GM19240 (cell line): ENCODE measurements around the gene POFUT2.
A peak's percentile ranks its signal among the peaks of the same experiment; 100 is the strongest.

Experiments used
- DNase-seq: peaks from one replicate; pipeline ENCODE4 v3.0.0; 2011; ENCODE audit warnings: low spot score; ENCODE audit not compliant: insufficient read length

The POFUT2 gene

GRCh38 chr21:45287438-45288391, at the start of gene POFUT2:
Gene POFUT2, minus strand, starts transcription at chr21:45287895. Its CDS starts 24 bp downstream, at chr21:45287871.
- peak; percentile 98 for DNase-seq

GRCh38 chr21:45336870-45337269, 49.2 kb upstream of the POFUT2 start:
- no peak for DNase-seq

GRCh38 chr21:45336535-45336810, 48.8 kb upstream of the POFUT2 start:
- no peak for DNase-seq

GRCh38 chr21:45335761-45336534, 48.3 kb upstream of the POFUT2 start:
- no peak for DNase-seq

GRCh38 chr21:45335151-45335760, 47.6 kb upstream of the POFUT2 start:
- no peak for DNase-seq

GRCh38 chr21:45334591-45335081, 46.9 kb upstream of the POFUT2 start:
- no peak for DNase-seq

- DNase-seq, result no peak
Observed at GRCh38 chr21:45334134-45334533, 46.4 kb upstream of the POFUT2 start.

GRCh38 chr21:45333583-45334121, 46.0 kb upstream of the POFUT2 start:
- no peak for DNase-seq

- no peak for DNase-seq
Observed at GRCh38 chr21:45332981-45333582, 45.4 kb upstream of the POFUT2 start.

- DNase-seq, result no peak
Observed at GRCh38 chr21:45332415-45332814, 44.7 kb upstream of the POFUT2 start.

- DNase-seq, result no peak
Observed at GRCh38 chr21:45331531-45332147, 43.9 kb upstream of the POFUT2 start.

- no peak for DNase-seq
Observed at GRCh38 chr21:45330851-45331261, 43.2 kb upstream of the POFUT2 start.

- no peak for DNase-seq
Observed at GRCh38 chr21:45330075-45330781, 42.5 kb upstream of the POFUT2 start.

GRCh38 chr21:45329261-45330074, 41.8 kb upstream of the POFUT2 start:
- DNase-seq, result no peak

GRCh38 chr21:45328198-45329091, 40.8 kb upstream of the POFUT2 start:
- DNase-seq, result no peak

- no peak for DNase-seq
Observed at GRCh38 chr21:45327441-45328197, 39.9 kb upstream of the POFUT2 start.

- no peak for DNase-seq
Observed at GRCh38 chr21:45326891-45327440, 39.3 kb upstream of the POFUT2 start.
